Measurements from ENCODE around the gene SCYL3.

- TF ChIP-seq CTCF (conservative IDR thresholded peaks at IDR 0.05 in 1 of 2, IDR thresholded peaks at IDR 0.05 in 1 of 2; ENCODE audit: low read depth in 1 of 2, low read length in 2 of 2) (no peak), EZH2 (IDR thresholded peaks at IDR 0.05; ENCODE audit: low read length, missing control alignments) (no peak)
These were observed 13.2 kb upstream of the SCYL3 start for GRCh38 chr1:169906938-169907337.
